ENCODE data around the gene CANX.

The CANX gene

DNA sequence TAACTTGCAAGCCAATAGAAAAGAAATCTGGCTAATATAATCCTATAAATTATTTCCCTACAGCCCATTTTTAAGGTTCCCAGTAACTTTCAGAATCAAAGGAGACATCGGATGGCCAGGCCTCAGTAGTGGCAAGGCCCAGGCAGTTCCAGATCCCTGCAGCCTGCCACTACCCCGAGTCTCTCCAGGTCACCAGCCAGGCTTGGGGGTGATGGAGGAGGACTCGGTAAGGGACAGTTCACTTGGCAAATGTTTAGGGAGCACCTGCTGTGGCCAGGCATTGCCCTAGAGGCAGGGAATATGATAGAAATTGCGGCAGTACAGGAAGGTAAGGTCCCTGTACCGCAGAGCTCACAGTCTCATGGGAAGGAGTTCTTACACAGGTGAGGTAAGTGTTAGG lies 79.8 kb downstream of the CANX start:
- DNase-seq = no peak

DNA sequence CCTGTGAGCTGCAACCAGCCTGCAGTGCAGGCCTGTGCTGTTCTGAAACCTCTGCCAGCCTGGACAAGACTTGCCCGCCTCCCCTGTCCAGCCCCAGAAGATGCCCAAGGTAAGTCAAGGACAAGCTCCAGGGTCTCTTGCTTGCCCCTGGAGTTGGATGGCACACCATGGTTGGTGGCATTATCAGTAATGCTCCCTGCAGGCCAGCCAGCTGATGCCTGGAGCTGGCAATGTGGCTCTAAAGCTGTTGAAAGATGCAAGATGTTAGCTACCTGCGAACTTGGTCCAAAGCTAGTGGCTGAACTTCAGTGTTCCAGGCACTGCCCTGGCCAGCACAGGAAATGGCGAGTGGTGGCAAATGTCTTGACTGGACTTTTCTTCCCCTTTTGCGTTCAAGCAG lies 81.1 kb downstream of the CANX start:
- DNase-seq = no peak

DNA sequence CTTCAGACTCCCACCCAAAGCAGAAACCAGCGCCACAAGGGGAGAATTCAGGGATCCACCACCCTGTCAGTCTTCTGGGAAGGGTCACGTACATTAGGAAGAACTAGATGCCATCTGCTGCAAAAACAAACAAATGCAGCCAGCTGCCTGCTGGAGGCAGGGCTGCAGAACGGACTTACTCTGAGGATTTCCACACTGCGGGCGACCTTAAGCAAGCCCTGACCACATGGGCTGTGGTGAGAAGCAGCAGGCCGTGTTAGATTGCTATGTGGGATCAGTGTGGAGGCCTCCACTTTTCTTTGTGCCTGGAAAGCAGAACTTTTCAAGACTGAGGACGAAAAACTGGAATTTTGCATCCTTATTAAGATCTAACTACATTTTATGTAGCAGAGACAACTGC lies 81.6 kb downstream of the CANX start:
- DNase-seq = no peak

Measured in NCI-H524 (cell line).